BJ (cell line): Measurements from ENCODE around the gene CLDN1. TPM values are rescaled to one million over a fixed set of nuclear protein-coding genes. Genes with fewer than 3 reads are reported as not detected.
"Not testable (repeated sequence)": the region's sequence is repeated elsewhere in the genome, so short reads cannot be mapped to it uniquely, and the experiment has no call there.

Experiments
- CTCF ChIA-PET: fragments of 350-600 bp; formaldehyde crosslinking; extraction: SDS; loops from one replicate; lab custom pipeline; 2021; ENCODE audit warnings: antibody characterized with exemption, inconsistent platforms; lab: Yijun Ruan, JAX
- POLR2A ChIA-PET: fragments of 300-600 bp; sonication (Branson Sonifier 250); formaldehyde crosslinking; extraction: SDS; loops from one replicate; lab custom pipeline; 2021; ENCODE audit warnings: antibody characterized with exemption; lab: Charles Lee
- DNase-seq: peaks from one replicate; pipeline ENCODE4 v3.0.0-alpha.2; 2011; ENCODE audit warnings: low read depth
- H3K27me3 ChIP-seq: 2 replicates; pipeline ENCODE4 v1.6.0; 2011; ENCODE audit warnings: low read length; ENCODE audit not compliant: control insufficient read depth, insufficient read depth
- H3K36me3 ChIP-seq: 2 replicates; pipeline ENCODE4 v1.5.1; 2011; ENCODE audit warnings: low read length; ENCODE audit not compliant: control insufficient read depth, insufficient read depth
- H3K4me3 ChIP-seq: 2 replicates; pipeline ENCODE4 v1.5.1; 2011; ENCODE audit warnings: low read depth, mild to moderate bottlenecking, control low read depth, low read length
- polyA plus RNA-seq: library from polyadenylated mRNA; depleted of rRNA; stranded (reverse); fragments of >200 nt; gene quantifications from 2 replicates; pipeline ENCODE4 v1.2.3, GENCODE V29; 2011
- TF ChIP-seq, protein P1 (sequence below): IDR thresholded peaks from 2 replicates; pipeline ENCODE4 v1.5.1; 2011; ENCODE audit warnings: low read depth, mild to moderate bottlenecking, control low read depth, inconsistent platforms, low read length, moderate library complexity; ENCODE audit not compliant: insufficient read depth

Gene CLDN1
- polyA plus RNA-seq, 1 experiment, result 1.3 TPM

DNA sequence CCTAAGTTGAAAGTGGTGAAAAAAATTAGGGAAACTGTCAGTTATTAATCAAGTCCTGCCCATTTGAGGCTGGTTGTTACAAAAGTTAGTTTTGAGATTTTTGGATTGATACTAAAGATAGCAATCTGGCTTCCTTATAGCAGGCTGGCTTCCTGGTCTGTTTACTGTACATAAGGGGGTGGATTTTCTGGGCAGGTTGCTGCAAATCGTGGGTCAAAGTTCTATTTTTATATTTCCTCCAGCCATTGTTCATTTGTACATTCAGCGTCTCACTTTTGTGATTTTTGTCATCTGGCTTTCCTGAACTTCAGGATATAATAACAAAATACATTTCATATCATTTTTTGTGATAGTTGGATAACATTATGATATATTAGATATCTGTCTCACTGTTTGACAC is 49.5 kb downstream of the CLDN1 start:
- POLR2A ChIA-PET, result no interaction called here

DNA sequence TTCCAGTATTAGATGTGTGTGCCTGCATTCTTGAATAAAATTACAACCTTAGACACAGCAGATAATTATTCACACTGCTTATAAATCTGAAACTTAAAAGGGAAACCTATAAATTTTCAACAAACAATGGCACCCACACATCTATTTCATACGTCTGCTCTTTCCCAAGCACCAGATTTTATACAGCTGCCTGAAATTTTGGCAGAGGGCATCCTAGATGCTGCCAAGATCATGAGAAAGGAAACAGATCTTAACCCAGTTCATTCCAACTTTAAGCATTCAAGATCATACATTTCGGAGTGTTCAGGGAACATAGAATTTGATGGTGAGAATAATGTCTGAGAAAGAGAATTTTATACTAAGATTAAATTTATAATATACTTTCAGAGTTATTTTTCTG is 53.1 kb downstream of the CLDN1 start:
- DNase-seq, result no peak
- TF ChIP-seq, protein P1, sequence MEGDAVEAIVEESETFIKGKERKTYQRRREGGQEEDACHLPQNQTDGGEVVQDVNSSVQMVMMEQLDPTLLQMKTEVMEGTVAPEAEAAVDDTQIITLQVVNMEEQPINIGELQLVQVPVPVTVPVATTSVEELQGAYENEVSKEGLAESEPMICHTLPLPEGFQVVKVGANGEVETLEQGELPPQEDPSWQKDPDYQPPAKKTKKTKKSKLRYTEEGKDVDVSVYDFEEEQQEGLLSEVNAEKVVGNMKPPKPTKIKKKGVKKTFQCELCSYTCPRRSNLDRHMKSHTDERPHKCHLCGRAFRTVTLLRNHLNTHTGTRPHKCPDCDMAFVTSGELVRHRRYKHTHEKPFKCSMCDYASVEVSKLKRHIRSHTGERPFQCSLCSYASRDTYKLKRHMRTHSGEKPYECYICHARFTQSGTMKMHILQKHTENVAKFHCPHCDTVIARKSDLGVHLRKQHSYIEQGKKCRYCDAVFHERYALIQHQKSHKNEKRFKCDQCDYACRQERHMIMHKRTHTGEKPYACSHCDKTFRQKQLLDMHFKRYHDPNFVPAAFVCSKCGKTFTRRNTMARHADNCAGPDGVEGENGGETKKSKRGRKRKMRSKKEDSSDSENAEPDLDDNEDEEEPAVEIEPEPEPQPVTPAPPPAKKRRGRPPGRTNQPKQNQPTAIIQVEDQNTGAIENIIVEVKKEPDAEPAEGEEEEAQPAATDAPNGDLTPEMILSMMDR, result no peak
- ChIA-PET CTCF (no interaction called here), POLR2A (no interaction called here)
- no peaks in the 10 kb centered on the region for H3K27me3 ChIP-seq
- H3K36me3 ChIP-seq, result no peaks in the 10 kb centered on the region
- no peak overlapping the region for H3K4me3 ChIP-seq

More for the DNA sequence above, 49.5 kb downstream of the CLDN1 start:
- no peak for DNase-seq
- CTCF ChIA-PET, result no interaction called here
- Histone ChIP-seq H3K27me3 (no peaks in the 10 kb centered on the region), H3K4me3 (no peak overlapping the region), H3K36me3 (no peaks in the 10 kb centered on the region)
- TF ChIP-seq, protein P1, result no peak

DNA sequence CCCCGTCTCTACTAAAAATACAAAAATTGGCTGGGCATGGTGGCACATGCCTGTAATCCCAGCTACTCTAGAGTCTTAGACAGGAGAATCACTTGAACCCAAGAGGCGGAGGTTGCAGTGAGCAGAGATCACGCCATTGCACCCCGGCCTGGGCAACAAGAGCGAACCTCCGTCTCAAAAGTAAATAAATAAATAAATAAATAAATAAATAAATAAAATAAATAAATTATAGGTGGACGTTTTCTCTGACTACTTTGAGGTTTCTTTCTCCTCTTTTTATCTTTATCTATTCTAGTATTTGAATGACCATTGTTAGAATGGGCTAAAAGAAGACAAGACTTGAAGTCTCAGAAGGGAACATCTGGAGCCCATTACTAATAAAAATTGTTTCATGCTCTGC is 54.8 kb downstream of the CLDN1 start:
- CTCF ChIA-PET, result interaction anchor here (0.9 kb wide), 1 partner anchor 55 kb away, joined by 3 read pairs; the partner anchor contains the start of gene CLDN1
- DNase-seq, H3K36me3 ChIP-seq, H3K4me3 ChIP-seq, H3K27me3 ChIP-seq, POLR2A ChIA-PET: not testable (repeated sequence)

DNA sequence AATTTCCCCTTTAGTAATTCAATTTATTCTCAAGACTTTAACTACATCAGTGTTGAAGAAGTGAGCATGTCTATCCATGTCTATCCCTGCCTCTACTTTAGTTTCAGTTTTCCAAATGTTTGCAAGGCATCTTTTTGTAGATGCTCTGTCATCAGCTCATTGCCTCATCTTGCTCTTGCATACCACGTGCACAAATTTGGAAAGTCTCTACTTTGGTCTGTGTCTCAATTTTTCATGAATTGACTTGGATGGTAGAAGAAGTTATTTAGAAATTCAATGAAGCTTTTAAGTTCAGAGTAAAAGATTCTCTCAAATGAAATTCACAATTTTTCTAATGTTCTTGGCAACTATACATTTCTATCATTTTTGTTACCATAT is 55.3 kb downstream of the CLDN1 start:
- POLR2A ChIA-PET, result no interaction called here
- no peak for DNase-seq
- CTCF ChIA-PET, result interaction anchor here (0.9 kb wide), 1 partner anchor 55 kb away, joined by 3 read pairs; the partner anchor contains the start of gene CLDN1

DNA sequence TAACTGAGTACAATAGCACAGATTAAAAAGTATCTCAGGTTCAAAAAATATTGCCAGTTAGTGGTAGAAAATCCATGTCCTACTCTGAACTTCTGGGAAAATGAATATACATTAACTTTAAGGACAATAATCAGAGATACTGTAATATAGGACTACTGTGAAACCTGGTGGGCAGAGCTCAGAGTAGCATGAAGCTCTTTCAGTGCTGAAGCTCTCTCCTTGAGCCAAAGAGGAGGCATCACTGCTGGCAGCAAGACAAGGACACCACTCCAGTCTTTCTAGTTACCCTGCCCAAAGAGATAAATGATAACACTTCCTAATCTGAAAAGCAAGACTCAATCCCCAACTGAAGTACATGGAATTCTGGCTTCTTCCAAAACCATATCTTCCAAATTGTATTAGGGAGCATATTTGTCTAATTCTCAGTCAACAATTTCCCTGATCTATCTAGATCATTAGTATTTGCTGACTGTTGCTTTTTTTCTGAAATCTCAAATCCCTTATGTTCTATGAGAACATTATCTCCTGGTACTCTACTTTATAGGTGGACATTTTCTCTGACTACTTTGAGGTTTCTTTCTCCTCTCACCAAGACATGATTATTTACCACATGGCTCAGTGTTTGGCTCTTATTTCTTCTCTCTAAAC is 55.9 kb downstream of the CLDN1 start:
- Histone ChIP-seq H3K36me3 (no peaks in the 10 kb centered on the region), H3K4me3 (no peak overlapping the region), H3K27me3 (no peaks in the 10 kb centered on the region)
- CTCF ChIA-PET, result interaction anchor here (0.9 to 1.4 kb wide), 2 partner anchors 10 to 56 kb away, joined by 3 to 4 read pairs; partner anchors contain the start of gene CLDN1
- TF ChIP-seq, protein P1, result no peak
- no peak for DNase-seq
- POLR2A ChIA-PET, result no interaction called here

More for the DNA sequence above, 55.3 kb downstream of the CLDN1 start:
- Histone ChIP-seq H3K27me3 (no peaks in the 10 kb centered on the region), H3K36me3 (no peaks in the 10 kb centered on the region), H3K4me3 (no peak overlapping the region)
- TF ChIP-seq, protein P1, result no peak
